GM19238 (cell line): ENCODE data around the gene NR4A2.

Source experiments
- DNase-seq: peaks from one replicate; pipeline ENCODE4 v3.0.0; 2011; ENCODE audit warnings: low spot score; ENCODE audit not compliant: insufficient read length

NR4A2 gene

DNA sequence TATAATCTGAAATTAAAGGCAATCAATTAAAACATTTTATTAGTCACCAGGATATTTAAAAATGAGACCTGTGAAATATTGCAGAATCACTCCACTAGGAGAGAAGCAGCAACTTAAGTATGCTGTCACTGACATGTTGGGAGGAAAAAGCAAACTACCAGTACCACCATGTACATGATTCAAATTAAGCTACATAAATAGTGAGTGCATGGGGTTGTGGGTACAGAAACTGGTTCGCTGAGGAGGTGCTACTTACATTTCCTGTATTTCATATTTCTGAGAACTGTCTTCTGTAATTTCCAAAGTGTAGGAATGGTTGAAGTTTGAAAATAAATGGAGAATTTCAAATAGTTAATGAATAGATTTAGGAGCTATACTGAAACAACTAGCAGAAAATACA lies 7.9 kb upstream of the NR4A2 start:
- no peak for DNase-seq

- DNase-seq = no peak
Measured at GRCh38 chr2:156339865-156340264, 7.3 kb upstream of the NR4A2 start.

DNA sequence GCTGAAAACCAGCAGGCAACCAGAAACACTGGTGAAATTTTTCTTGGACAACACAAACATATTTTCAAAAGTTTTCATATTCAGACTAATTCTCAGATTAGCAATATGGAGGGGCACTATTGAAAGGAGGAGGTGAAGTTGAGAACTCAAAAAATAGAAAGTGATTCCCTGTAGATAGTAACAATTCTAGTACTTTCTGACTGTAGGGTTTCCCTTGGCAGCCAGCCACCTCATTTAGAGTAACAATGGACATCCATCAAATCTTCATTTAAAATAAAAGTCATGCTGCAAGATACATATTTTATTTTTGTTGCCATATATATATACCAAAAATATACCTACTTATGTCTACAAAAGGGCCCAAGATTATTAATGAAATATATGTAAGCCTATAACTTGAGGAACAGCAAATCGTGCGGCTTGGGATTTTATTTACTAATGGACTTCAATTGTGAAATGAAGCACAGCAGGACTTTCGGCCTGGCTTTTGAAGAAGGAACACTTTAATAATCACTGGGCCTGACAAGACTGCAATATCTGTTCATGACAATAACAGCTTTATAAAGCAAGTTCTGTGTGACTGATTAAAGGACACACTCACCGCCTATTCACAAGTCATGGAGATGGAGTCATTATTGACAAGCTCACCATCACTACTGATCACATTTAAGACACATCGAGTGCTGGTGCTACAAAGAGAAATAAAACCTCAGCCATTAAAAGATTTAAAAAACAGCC lies 6.8 kb upstream of the NR4A2 start:
- no peak for DNase-seq

DNA sequence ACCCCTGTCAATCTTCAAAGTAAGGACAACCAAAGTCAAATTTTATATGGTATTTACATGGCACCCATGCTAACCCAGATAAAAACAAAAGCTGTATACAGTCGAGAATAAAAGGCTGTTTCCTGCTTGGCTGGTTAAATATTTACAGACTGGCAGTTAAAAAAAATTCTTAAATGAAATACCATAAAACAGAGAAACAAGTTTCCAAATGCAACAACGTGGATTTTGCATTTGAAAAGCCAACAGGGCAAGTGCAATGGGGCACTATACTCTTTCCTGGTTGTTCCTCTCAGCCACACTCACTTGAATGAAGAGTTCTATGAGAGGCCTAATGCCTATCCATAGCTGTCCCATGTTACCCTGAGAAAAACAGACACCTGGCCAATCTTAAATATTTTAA lies 6.1 kb upstream of the NR4A2 start:
- DNase-seq = no peak

DNA sequence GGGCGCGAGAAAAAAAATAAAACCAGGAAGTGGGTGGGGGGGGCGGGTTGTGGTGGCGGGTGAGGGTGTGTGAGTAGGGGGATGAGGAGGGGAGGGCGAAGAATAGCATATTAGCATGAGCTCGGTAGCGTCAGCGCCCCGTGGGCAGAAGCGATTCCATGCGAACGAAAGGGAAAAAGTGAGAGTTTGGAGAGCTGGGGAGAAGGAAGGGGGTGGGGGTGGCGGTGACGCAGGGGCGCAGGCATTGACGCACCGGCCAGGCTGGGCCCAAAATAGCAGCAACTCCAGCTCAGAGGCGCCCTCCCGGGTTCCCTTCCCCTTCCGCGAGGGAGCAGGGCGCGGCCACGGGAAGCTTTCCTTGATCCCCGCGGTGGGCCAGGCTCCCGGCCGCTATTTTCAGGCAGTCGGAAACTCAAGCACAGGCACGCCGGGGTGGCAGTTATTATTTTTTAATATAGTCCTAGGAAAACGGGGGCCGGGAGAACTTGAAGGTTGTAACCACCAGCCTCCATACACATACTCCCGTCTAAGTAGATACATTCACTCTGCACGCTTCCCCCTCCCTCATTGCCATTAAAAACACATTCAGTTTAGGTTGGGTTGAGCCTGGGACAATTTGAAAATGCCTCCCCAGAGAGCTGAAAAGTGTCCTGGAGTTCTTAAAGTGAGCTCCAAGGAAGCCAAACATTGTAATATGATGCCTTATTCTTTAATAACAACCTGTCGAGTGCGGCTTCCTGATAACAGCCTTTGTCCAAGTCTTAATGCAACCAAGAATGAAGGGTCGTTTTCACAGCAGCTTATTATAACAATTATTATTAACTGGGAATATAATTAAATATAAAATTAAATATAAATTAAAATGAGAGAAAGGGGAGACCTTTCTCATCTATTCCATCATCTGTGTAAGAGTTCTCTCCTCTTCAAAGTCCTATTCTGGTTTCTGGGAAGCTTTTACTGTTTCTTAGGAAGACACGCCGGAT lies 2.3 kb upstream of the NR4A2 start:
- no peak for DNase-seq

GRCh38 chr2:156333951-156334495 lies 1.5 kb upstream of the NR4A2 start:
- DNase-seq = no peak

DNA sequence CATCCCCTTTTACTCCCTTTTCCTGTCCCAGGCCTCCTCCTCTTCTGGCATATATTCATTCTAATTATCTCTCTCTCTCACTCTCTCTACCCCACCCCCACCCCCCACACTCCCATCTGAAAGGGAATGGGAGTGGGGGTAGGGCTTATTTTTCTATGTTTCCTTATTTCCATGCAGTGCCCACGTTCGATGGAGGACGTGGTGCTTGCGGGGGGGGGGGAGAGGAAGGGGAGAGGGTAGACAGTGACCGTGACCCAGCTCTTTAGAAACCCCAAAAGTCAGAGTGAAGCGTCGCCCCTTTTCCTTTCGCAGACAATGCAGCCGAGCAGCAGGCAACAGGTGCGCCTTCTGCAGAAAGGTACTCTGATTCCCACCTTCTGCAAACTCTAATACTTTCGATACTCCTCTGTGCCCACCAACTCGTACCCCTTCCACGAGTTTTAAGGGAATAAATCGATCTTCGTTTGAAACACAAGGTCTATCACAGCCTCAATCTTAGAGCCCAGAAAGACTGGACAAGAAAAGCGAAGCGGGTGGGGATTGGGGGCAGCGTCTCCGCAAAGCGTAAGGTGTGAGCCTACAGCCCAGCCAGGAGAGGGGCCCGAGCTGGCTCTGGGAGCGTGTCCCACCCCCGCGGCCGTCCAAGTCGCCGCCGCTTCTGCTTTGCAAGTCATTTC lies 891 bp upstream of the NR4A2 start:
- DNase-seq = no peak

- no peak for DNase-seq
Measured at GRCh38 chr2:156332284-156332533, 312 bp downstream of the NR4A2 start.

DNA sequence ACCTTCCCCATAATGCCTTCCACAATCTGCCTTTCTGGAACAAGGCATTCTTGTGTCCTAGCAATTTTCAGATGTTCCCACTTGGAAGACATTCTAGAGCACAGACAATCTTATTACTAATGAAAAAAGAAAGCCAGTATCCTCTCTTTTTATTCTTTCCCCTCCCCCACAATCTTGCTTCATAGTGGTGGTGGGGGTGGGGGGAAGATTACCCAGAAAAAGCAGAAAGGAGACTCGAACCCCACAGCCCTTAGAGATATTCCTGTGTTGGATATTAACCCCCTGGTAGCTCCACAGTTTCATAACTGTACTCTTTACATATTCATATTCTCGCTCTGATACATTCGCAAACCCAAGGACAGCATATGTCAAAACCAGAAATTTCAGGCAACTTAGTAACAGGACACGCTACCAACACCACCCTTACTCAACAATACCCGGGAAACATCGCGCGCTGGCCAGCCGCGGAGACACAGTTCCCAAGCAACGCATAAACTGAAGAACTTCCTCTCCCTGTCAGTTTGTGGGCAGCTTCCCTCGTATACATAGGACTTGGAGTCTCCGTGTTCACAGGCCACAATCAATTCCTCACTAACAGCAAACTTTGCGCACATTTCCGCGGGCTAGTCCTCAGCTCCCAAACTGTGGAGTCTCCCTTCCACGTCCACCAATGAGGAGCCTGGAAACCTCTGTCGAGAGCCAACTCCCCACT lies 793 bp downstream of the NR4A2 start:
- no peak for DNase-seq

GRCh38 chr2:156329927-156330726 lies 2.4 kb downstream of the NR4A2 start:
- no peak for DNase-seq

DNA sequence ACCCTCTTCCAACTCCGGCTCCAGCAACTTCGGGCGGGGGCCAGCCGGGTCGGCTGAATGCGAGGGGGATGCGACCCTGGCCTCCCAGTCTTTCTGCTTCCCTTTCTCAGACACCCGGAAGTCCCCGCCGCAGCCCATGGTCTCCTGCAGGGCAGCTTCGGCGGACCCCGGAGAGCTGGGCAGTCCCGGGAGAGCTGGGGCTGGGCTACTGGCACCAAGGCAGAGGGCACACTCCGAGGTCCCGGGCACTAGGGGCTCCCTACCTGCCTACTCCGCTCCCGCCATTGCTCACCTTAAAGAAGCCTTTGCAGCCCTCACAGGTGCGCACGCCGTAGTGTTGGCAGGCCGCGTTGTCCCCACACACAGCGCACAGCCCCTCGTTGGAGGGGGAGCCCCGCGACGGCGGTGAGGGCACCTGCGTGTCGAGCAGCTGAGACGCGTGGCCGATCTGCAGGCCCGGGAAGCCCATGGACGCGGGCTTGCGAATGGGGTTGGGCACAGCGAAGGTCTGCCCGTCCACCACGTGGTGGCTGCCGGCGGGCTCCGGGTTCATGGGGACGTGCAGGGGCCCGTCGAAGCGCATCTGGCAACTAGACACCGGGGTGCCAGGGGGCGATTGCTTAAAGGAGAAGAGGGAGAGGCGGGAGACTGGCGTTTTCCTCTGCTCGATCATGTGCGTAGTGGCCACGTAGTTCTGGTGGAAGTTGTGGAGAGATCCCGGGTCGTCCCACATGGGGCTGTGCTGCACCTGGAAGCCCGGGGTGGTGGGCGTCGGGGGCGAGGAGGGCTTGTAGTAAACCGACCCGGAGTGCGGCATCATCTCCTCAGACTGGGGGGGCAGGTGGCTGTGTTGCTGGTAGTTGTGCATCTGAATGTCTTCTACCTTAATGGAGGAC lies 3.2 kb downstream of the NR4A2 start:
- DNase-seq = no peak

- DNase-seq = no peak
Measured at GRCh38 chr2:156327835-156328695, 4.5 kb downstream of the NR4A2 start.

GRCh38 chr2:156326526-156327095 lies 5.9 kb downstream of the NR4A2 start:
- no peak for DNase-seq

GRCh38 chr2:156325688-156326525 lies 6.6 kb downstream of the NR4A2 start:
- DNase-seq = no peak

- DNase-seq = no peak
Measured at GRCh38 chr2:156323754-156324153, 8.8 kb downstream of the NR4A2 start.

DNA sequence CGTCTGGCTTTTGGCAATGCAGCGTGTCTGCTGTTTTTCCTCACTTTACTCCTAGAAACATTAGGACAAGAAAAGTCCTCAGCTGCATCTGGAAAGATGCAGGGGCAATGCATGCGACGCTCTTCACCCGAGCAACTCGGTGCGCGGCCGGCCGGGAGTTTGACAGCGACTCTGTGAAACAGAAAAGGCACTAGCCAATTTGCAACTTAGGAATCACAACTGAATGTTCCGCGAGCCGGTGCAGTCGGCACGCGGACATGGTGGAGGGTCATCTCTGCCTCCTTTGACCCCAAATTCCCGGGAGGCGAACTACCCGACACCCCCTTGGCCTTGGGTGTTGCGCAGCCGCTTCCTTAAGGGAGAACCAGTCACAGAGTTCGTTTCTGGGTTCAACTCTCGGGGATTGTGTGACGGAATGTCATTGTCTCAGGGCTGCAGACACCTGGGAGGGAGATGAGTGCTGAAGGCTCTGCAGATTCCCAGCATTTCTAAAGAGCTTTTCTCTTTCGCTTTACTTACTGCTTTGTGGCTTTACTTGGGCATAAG lies 9.8 kb downstream of the NR4A2 start:
- DNase-seq = no peak
